Measurements from ENCODE around the gene CA7.
"Not testable (repeated sequence)": the region's sequence is repeated elsewhere in the genome, so short reads cannot be mapped to it uniquely, and the experiment has no call there.

The CA7 gene

GRCh38 chr16:66889622-66890021 lies 45.4 kb downstream of the CA7 start:
- no peak for TF ChIP-seq GATA1 (IDR thresholded peaks at IDR 0.05; ENCODE audit: low read depth, low read length)
- TF ChIP-seq POLR2A (IDR thresholded peaks at IDR 0.05; ENCODE audit: low read length): no peak
- no peak for DNase-seq

GRCh38 chr16:66890799-66891198 lies 46.6 kb downstream of the CA7 start:
- TF ChIP-seq POLR2A (IDR thresholded peaks at IDR 0.05; ENCODE audit: low read length): no peak
- no peak for TF ChIP-seq GATA1 (IDR thresholded peaks at IDR 0.05; ENCODE audit: low read depth, low read length)
- no peak for DNase-seq

DNA sequence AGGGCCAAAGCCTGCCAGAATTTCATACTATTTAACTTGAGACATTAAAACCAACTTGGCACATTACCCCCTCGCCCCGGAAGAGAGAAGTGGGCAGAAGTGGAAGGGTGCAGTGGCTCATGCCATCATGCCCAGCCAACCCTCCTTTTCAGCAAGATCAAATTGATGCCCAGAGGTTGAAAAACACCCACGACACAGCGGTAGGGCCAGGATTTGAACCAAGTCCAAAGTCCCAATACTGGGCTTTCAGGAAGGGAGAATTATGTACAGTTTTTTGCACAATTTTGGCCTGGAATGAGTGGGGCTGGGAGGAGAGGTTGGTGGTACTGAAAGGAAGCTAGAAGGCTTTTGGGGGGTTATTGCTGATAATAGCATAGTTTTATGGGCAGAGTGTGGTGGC lies 47.1 kb downstream of the CA7 start:
- TF ChIP-seq POLR2A (IDR thresholded peaks at IDR 0.05; ENCODE audit: low read length) (no peak), GATA1 (IDR thresholded peaks at IDR 0.05; ENCODE audit: low read depth, low read length) (no peak)
- DNase-seq: no peak

DNA sequence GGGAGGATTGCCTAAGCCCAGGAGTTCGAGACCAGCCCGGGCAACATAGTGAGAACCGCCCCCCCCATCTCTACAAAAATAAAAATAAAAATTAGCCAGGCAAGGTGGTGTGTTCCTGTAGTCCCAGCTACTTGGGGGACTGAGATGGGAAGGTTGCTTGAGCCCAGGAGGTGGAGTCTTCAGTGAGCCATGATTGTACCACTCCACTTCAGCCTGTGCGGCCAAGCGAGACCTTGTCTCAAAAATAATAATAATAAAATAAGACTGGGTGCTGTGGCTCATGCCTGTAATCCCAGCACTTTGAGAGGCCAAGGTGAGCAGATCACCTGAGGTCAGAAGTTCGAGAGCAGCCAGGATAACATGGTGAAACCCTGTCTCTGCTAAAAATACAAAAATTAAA lies 47.6 kb downstream of the CA7 start:
- no peak for TF ChIP-seq GATA1 (IDR thresholded peaks at IDR 0.05; ENCODE audit: low read depth, low read length)
- no peak for TF ChIP-seq POLR2A (IDR thresholded peaks at IDR 0.05; ENCODE audit: low read length)
- no peak for DNase-seq

- TF ChIP-seq POLR2A (IDR thresholded peaks at IDR 0.05; ENCODE audit: low read length): no peak
- no peak for TF ChIP-seq GATA1 (IDR thresholded peaks at IDR 0.05; ENCODE audit: low read depth, low read length)
- no peak for DNase-seq
Measured at GRCh38 chr16:66894055-66894454, 49.8 kb downstream of the CA7 start.

DNA sequence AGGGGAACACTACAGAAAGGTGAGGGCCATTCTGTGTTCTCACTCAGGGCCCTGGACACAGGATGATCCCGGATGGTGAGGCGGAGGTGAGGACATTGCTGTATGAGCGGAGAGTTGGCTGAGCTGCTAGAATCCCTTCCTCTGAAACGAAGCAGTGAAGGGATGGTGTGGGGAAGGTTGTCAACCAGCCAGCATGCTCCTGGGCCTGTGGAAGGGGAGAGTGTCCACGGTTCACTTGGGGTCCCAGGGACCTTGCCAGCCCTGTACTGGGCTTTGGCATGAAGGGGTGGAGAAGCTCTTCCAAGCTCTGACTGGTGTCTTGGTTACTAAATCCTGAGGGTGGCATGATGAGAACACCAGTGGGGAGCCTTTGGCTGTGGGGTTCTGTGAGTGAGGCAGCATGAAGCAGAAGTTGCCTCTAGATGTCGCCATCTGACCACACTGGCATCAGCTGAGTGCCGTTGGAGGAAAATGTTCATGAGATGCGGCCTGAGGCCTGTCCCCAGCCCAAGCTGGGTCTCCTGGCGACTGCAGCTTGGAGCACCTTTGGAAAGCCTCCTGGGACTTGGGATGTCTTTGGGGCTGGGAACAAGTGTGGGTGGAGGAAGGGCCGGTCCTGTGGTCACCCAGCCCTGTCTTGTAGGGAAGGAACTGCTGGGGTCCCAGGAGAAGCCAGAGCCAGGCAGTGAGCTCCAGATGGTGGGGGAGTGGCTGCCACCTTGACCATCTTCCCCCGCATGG lies 50.9 kb downstream of the CA7 start:
- DNase-seq: peak; percentile 80 to 91
- TF ChIP-seq GATA1 (IDR thresholded peaks at IDR 0.05; ENCODE audit: low read depth, low read length): no peak
- no peak for TF ChIP-seq POLR2A (IDR thresholded peaks at IDR 0.05; ENCODE audit: low read length)

GRCh38 chr16:66895689-66895979 lies 51.4 kb downstream of the CA7 start:
- DNase-seq: no peak
- TF ChIP-seq GATA1 (IDR thresholded peaks at IDR 0.05; ENCODE audit: low read depth, low read length) (no peak), POLR2A (IDR thresholded peaks at IDR 0.05; ENCODE audit: low read length) (no peak)

DNA sequence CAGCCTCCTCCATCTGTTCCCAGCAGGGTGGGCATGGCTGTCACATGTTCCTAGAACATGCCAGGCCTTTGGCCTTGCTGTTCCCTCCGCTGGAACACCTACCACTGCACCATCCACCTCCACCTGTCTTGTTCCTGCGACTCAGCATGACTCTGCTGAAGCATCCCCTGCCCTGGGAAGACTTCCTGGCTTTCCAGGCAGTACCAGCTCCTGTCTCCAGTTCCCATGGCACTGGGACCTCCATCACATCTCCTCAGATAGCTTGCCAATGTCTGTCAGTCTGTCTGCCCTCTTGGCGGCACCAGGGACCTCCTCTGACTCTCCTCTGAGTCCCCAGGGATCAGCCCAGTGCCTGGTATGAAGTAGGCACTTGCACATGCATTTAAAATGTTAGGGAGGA lies 51.8 kb downstream of the CA7 start:
- DNase-seq: no peak
- no peak for TF ChIP-seq GATA1 (IDR thresholded peaks at IDR 0.05; ENCODE audit: low read depth, low read length)
- no peak for TF ChIP-seq POLR2A (IDR thresholded peaks at IDR 0.05; ENCODE audit: low read length)

DNA sequence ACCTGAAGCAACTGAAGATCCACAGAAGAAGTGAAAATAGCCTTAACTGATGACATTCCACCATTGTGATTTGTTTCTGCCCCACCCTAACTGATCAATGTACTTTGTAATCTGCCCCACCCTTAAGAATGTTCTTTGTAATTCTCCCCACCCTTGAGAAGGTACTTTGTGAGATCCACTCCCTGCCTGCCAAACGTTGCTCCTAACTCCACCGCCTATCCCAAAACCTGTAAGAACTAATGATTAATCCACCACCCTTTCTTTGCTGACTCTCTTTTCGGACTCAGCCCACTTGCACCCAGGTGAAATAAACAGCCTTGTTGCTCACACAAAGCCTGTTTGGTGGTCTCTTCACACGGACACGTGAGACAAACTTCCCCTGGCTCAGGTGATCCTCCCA lies 52.5 kb downstream of the CA7 start:
- not testable (repeated sequence) for DNase-seq

- TF ChIP-seq GATA1 (IDR thresholded peaks at IDR 0.05; ENCODE audit: low read depth, low read length): no peak
- no peak for TF ChIP-seq POLR2A (IDR thresholded peaks at IDR 0.05; ENCODE audit: low read length)
- no peak for DNase-seq
Measured at GRCh38 chr16:66898207-66898606, 54.0 kb downstream of the CA7 start.

- TF ChIP-seq POLR2A (IDR thresholded peaks at IDR 0.05; ENCODE audit: low read length) (no peak), GATA1 (IDR thresholded peaks at IDR 0.05; ENCODE audit: low read depth, low read length) (no peak)
- DNase-seq: no peak
Measured at GRCh38 chr16:66898933-66899309, 54.7 kb downstream of the CA7 start.

GRCh38 chr16:66899310-66899944 lies 55.2 kb downstream of the CA7 start:
- peak; percentile 55 to 73 for DNase-seq
- TF ChIP-seq POLR2A (IDR thresholded peaks at IDR 0.05; ENCODE audit: low read length) (no peak), GATA1 (IDR thresholded peaks at IDR 0.05; ENCODE audit: low read depth, low read length) (no peak)

- DNase-seq: peak; percentile 94 to 97
- TF ChIP-seq POLR2A (IDR thresholded peaks at IDR 0.05; ENCODE audit: low read length): peak; percentile 73
- TF ChIP-seq GATA1 (IDR thresholded peaks at IDR 0.05; ENCODE audit: low read depth, low read length): no peak
Measured at GRCh38 chr16:66899945-66900710, 55.9 kb downstream of the CA7 start.

GRCh38 chr16:66900721-66901441 lies 56.7 kb downstream of the CA7 start:
- DNase-seq: peak in 1 of 2 experiments; percentile 58
- TF ChIP-seq GATA1 (IDR thresholded peaks at IDR 0.05; ENCODE audit: low read depth, low read length): no peak
- TF ChIP-seq POLR2A (IDR thresholded peaks at IDR 0.05; ENCODE audit: low read length): no peak

Measured in erythroblast (primary cell).